AG10803 (cell line): ENCODE measurements around the gene GNAI1.

Source experiments
- DNase-seq: peaks from one replicate; pipeline ENCODE4 v3.0.0; 2010; ENCODE audit warnings: low read depth
- H3K4me3 ChIP-seq: 2 replicates; pipeline ENCODE4 v1.5.1; 2011; ENCODE audit warnings: mild to moderate bottlenecking, low read length, control low read depth
- CTCF ChIP-seq: conservative IDR thresholded peaks from 2 replicates; pipeline ENCODE4 v1.5.1; 2011; ENCODE audit warnings: mild to moderate bottlenecking, low read length, control low read depth, inconsistent platforms

The GNAI1 gene

GRCh38 chr7:80273327-80273726 lies 138.7 kb downstream of the GNAI1 start:
- TF ChIP-seq CTCF, result no peak; the same call in 1 of the 2 replicates
- DNase-seq, result peak; percentile 71
- no peak overlapping the region for H3K4me3 ChIP-seq

- TF ChIP-seq CTCF, result no peak
- no peak overlapping the region for H3K4me3 ChIP-seq
- DNase-seq, result no peak
Observed at GRCh38 chr7:80275192-80275605, 140.6 kb downstream of the GNAI1 start.
